ENCODE results near the gene TNFRSF25.
"Not testable (repeated sequence)": the region's sequence is repeated elsewhere in the genome, so short reads cannot be mapped to it uniquely, and the experiment has no call there.

The TNFRSF25 gene

DNA sequence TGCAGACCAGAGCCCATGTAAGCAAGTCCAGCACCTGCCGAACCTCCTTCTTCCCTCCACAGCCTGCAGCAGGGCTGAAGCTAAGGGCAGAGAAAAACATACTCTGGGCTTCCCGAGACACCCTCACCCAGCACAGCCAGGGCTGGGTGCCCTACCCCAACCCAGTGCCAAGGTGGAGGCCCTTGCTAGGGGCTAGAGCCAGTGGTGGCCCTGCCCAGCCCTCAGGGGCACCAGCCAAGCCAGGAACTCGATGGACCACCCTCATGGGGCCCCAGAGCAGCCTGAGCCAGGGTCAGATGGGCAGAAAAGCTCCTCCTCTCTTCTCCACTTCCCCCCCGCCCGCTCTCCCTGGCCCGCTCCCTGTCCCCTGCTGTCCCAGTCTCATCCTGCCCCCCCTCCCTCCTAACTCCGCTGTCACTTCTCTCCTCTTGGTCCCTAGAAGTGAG lies 15.9 kb downstream of the TNFRSF25 start:
- FAIRE-seq, result no peak

DNA sequence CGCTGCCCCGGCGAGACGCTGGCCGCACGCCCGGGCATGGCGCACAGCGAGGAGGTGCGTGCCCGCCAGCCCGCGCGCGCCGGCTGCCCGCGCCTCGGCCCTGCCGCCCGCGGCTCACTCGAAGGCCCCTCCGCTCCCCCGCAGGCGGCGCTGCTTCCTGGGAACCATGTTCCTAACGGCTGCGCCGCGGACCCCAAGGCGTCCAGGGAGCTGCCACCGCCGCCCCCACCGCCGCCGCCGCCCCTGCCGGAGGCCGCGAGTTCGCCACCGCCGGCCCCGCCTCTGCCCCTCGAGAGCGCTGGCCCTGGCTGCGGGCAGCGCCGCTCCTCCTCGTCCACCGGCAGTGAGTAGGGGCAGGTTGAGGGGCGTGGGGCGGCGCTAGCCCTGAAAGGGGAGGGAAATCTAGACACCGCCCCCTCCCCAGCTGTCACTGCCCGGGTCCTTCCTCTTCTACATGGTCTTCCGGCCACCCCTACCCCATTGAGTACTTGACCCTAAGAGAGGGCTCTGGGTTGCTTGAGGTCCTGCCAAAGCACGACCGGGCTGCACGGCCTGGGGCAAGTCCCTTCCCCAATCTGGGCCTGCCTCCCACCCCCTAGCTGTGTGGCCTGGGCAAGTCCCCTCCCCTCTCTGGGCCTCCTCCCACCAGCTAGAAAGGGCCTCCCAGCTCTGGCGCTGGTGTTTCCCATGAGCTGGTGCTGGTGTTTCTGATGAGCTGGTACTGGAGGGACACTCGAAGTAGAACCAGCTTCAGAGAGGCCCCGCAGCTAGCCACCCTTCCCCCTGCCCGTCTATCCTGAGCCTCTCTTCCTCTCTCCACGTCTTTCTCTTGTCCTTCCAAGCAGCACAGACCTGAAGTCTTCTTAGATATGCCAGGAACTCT lies 17.0 kb downstream of the TNFRSF25 start:
- no peak for FAIRE-seq

DNA sequence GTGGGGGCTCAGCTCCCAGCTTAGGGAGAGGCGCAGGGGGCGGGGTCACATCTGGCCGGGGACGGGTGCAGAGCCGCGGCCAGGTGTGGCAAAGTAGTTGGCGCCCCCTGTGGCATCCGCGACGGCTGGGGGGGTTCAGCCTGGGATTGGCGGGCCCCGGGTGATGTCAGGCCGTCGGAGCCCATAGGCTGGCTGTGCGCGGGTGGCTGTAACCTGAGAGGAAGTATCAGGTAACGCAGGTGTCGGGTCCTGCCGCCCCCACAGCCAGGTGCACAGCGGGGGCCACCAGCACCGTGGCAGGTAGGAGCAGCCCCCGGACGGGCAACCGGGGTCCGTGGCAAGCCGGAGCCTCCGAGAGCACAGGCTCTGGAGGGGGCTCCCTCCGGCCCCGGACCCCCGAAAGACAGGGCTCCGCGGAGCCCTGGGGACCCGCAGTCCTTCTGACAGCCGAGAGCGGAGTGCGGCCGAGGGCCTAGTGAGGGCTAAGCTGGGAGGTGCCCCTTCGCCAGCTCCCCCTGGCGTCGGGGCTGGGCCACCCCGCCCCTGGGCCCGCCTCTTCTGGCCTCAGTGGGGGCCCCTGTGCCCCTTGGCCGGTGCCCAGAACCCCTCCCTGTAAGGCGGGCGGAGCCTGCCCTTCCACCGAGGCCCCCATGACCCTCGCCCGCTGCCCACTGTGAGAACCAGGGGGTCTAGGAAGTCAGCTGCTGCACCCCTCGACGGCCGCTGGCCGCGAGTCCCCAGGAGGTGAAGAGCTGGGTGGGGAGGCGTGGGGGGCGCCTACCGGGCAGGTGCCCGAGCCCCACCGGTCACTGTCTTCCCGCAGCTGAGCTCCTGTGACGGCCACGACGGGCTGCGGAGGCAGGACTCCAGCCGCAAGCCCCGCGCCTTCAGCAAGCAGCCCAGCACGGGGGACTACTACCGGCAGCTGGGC lies 17.9 kb downstream of the TNFRSF25 start:
- FAIRE-seq, result no peak

DNA sequence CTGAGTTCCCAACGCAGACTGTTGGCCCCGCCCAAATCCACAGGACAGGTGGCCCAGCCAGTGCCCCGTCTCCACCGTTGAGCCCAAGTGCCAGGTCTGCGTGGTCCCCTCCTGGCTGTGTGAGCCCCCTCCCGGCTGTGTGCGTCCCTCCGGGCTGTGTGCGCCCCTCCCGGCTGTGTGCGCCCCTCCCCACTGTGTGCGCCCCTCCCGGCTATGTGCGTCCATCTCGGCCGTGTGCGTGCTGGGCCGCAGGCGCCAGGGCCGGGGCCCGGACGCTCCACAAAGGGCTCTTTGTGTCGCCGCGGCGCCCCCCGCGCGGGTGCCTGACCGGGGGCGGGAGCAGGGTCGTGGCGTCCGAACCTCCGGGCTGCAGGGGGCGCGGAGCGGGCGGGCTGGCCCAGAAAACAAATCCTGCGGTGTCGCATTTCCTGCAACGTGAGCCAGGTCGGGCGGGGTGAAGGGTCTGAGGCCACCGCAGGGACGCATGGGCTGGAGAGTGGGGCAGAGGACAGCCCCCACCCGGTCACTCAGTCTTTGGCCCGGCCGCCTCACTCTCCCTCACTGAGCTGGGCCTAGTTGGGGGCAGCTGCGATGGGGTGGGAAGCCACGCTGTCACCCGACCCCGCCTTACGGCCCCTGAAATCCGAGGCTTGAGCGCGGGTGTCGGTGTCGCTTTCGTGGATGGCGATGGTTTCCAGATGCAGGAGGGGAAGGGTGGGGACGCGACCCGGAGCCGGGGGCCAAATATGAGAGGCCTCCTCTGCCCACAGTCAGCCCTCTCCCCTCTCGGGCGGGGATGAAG lies 18.8 kb downstream of the TNFRSF25 start:
- no peak for FAIRE-seq

DNA sequence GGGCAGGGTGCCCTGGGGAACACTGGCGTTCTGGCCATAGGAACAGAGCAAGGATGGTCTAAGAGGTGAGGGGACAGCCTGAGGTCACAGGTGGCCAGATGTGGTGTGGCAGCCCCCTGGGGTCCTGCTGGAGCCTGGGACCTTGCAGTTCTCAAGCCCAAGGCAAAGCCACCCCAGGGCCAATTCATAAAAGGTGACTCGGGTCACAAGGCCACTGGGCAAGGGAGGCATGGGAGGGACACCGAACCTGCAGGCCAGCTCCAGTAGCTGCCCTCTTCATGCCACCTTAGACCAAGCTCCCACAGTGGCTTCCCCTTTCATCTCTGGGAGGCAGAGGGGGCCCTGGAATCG lies 19.3 kb downstream of the TNFRSF25 start:
- FAIRE-seq, result no peak

DNA sequence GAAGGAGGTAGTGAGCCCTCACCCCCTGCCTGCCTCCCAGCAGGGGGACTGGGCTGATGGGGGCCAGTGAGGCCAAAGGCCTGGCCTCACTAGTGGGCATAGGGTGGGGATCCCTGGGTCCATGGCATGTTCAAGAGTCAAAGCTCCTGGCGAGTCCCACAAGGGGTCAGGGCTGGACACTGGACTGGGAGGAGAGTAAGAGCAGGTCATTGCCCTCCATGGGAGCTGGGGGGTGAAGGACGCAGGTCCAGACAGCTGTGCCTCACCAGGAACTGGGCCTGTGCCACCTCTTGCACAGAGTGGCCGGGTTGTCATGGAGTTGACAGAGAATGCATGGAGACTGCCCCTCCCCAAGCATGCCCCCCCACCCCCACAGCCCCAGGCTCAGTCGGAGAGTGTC lies 20.0 kb downstream of the TNFRSF25 start:
- not testable (repeated sequence) for FAIRE-seq

DNA sequence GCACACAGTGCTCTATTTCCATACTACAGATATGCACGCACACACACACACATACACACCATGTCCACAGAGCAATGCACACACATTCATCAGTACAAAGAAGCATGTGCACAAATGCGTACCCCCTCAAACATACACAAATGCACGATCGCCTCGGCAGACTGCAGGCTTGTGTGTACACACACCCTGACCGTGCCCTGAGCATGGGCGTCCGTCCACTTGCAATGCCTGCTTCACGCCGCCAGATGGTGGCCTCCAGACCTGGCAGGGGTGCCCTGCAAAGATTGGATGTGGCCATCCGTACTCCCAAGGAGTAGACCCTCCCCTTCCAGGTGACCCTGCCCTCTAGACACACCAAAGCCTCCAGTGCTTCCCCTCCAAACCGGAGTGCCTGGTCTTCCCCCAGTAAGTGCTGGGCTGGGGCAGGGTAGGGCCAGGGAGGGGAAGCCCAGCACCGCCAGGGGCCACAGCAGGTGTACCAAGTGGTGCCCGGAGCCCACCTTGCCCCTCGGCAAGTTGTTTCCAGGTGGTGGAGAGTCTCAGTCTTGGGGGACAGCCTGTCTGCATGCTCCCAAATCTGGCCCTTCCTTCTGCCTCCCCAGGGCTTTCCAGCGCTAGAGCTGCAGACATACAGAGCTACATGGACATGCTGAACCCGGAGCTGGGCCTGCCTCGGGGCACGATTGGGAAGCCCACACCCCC lies 20.8 kb downstream of the TNFRSF25 start:
- no peak for FAIRE-seq

DNA sequence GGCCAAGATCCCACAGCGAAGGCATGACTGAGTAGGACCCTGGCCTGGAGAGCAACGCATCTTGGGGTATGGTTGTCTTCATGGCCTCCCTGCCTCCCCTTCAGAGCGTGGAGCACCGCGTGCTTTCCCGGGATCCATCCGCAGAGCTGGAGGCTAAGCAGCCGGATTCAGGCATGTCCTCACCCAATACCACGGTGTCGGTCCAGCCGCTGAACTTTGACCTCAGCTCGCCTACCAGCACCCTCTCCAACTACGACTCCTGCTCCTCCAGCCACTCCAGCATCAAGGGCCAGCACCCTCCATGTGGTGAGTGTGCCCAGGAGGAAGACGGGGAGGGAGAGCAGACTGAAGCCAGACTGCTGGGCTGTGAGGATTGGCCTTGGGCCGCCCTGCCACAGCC lies 21.6 kb downstream of the TNFRSF25 start:
- no peak for FAIRE-seq

DNA sequence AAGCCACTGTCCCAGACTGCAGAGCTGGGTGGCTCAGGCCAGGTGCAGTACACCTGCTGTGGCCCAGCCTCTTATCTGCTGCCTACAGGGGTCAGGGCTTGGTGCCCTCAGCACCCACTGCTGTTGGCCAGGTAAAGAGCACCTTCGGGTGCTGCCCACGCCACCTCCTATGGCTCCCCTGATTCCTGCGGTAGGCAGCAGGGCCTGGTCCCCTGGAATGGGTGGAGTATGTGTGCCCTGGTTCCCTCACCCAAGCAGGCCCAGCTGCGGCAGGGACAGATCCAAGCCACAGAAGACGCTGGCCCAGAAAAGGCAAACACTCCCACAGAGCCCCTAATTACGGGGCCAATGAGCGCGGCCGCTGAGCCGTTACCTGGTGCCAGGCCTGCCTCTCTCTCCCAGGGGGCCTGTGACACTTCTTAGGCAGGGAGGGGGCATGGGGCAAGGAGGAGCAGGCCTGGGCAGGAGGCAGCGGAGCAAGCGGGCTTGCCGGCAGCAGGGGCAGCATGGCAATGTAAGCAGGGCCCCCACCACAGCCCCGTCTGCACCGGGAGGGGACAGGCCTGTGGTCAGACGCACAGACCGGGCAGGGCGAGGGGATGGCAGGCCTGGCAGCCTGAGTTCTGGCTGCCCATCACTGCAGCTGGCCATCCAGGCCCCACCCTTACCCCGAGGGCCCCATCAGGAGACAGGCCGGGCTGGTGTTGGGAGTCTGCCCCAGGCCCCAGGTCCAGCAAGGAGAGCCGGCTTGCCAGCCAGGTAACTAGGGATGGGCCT lies 22.4 kb downstream of the TNFRSF25 start:
- no peak for FAIRE-seq

DNA sequence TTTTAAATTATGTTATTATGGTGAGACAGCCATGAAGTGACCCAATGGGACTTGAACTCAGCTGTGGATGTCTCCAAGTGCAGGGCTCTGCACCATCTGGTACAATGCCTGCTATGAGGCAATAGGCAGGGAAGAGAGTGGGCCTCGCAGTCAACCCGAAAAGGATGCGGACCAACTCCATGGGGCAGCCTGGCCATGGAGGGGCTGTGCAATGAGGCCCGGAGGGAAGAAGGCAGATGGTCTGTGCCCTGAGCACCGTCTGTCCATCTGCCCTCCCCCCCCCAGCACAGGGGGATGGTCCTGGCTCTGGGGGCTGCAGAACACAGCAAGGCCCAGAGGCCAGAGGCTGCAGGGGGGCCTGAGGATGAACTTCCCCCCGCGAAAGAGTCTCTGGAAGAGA lies 24.4 kb downstream of the TNFRSF25 start:
- FAIRE-seq, result no peak

DNA sequence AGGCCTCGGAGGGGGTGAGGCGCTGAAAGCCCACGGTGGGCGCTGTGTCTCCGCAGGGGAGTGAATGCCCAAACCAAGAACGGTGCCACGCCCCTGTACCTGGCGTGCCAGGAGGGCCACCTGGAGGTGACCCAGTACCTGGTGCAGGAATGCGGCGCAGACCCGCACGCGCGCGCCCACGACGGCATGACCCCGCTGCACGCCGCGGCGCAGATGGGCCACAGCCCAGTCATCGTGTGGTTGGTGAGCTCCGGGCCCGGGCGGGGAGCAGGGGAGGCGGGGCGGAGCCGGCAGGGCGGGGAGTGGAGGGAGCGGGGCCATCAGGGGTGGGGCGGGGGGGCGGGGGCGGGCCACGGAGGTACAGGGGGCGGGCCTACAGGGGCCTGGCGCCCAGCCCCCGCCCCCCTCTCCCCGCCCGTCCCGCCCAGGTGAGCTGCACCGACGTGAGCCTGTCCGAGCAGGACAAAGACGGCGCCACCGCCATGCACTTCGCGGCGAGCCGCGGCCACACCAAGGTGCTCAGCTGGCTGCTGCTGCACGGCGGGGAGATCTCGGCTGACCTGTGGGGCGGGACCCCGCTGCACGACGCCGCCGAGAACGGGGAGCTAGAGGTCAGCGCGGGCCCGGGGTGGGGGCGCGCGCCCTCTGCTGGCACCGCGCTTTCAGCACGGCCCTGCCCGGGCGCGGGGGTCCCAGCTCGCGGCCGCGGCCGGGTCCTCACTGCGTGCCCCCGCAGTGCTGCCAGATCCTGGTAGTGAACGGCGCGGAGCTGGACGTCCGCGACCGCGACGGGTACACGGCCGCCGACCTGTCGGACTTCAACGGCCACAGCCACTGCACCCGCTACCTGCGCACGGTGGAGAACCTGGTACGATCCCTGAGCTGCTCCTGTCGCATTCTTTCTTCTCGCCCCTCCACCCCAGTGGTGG lies 25.5 kb downstream of the TNFRSF25 start:
- FAIRE-seq, result no peak

DNA sequence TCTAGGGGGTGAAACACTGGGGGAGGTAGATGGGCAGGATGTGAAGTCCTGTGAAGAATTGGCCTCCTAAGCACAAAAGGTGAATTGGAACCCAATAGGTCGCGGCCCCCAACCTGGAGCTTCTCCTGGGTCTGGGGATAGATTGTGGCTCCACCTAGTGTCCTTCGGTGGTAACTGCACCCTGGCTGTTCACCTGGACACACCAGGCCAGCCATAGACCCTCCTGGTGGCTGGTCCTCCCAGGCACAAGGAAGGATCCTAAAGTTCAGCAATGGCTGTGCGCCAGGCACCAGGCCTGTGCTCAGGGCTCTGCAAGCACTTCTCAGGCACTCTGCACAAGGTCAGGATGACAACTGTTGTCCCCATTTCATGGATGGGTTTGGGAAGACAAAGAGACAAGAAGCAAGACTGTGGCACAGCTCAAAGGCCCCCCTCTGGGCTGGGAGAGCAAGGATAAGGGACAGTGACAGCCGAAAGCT lies 27.9 kb downstream of the TNFRSF25 start:
- FAIRE-seq, result no peak

DNA sequence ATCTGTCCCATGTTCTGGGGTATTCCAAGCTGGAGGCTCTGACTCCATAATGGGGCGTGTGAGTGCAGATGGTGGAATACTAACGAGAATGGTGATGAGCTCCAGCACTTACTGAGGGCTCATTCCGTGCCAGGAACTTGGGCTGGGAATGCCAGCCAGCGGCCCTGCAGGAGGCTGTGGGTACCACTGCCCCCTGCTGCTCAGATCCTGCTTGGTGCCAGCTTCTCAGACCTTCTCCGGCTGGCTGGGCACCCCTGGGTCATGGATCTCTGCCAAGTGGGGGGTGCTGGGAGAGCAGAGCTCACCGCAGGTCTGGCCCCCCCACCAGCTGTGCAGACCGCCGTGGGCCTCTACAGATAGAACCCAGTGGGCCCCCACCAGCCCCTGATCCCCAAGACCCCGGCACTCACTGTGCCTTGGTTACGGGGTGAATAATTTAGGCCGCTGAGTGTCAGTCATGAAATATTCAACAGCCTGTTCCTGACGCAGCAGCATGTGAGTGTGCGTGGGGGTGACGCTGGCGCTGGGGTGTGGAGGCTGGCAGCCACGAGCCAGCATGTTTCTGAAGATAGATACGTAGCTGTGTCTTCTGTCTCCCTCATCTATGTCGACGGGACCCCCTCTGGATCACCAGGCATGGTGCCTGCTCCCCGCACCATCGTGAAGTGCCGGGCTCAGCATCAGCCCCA lies 28.8 kb downstream of the TNFRSF25 start:
- not testable (repeated sequence) for FAIRE-seq

DNA sequence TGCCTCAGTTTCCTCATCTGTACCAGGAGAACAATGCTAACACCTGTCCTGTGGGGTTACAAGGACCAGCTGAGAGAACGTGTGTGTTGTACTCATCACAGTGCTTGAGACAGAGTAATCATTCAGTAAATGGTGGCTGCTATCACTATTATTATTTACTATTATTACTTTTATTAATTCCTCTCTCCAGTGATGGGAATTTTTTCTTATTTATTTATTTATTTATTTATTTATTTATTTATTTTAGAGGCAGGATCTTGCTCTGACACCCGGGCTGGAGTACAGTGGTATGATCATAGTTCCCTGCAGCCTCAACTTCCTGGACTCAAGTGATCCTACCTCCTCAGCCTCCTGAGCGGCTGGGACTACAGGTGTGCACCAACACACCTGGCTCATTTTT lies 29.7 kb downstream of the TNFRSF25 start:
- FAIRE-seq, result not testable (repeated sequence)

DNA sequence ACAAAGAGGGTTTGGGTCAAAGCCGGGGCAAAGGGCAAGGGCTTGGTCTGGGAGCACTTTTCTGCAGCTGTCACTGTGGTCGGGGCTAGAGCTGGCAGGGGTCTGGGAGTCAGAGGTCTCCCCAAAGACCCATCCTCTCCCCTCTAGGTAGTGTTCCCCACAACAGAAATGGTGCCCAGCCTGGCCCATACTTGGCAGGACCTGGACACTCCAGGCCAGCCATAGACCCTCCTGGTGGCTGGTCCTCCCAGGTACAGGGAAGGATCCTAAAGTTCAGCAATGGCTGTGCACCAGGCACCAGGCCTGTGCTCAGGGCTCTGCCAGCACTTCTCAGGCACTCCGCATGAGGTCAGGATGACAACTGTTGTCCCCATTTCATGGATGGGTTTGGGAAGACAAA lies 30.4 kb downstream of the TNFRSF25 start:
- no peak for FAIRE-seq

DNA sequence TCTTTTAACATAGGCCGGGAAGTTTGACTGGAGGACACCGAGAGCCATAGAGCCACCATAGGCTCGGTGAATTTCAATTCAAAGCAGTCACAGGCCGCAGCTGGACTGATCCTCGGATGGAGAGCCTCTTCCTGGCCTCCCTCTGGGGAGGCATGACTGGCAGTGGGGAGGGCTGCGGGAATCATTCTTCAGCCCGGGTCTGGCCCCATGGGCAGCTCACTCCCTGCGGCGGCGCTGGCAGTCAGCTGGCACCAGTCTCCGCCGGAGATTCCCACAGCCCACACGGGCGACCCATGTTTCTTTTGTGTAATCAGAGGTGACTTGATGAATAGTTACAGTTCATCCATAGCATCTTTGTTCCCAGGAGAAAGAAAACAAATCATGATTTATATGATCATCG lies 30.8 kb downstream of the TNFRSF25 start:
- FAIRE-seq, result no peak

DNA sequence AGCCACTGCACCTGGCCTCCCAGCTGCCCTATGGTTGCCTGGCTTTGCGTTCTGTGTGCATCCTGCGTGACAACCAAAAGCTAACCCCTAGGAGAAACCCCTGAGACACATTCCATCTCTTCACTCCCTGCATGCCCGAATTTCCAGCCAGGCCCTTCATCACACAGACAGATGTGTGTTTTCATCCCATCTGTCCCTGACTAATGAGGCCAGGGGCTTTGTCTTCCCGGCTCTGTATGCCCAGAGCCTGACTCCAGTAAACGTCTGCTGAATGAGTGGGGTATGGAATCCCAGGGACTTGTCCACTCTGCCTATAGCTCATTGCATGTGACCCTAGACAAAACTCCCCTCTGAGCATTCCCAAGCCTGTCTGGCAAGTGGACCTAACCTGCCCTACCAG lies 31.8 kb downstream of the TNFRSF25 start:
- no peak for FAIRE-seq

DNA sequence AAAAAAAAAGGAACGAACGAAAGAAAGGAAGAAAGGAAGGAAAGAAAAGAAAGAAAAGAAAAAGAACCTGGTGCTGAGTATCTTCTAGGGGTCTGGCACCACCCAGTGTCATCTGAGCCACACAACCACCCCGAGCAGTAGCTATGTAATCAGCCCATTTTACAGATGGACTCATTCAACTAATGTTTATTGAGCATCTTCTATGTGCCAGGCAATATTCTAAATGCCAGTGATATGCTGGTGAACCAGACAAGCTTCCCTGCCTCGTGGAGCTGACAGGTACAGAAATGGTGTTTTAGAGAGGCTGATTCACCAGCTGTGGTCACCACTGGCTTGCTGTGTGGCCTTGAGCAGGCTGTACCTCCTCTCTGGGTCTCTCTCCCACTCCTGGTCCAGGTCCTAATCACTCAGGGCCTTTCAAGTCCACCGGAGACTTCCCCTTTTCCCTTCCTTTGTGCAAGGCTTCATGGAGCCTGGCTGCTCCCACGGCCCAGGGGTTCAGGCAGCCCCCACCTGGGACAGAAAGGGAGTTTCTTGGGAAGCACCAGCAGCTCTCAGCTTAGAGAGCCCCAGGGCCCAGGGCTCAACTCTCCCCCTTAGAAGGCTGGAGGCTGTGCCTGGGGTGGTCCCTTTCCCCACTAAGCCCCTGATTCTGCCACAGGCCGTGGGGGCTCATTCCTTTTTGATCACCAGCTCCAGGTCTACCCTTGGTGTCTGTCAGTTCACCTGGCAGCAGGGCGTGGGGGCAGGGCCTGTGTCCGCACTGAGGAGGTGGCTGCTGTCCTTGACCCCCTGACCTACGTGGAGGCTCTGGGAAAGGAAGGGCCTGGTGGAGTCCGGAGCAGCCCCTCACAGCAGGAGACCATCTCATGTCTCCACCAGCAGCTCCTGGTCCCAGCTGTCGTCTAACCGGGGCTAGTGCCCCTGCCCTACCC lies 34.1 kb downstream of the TNFRSF25 start:
- not testable (repeated sequence) for FAIRE-seq
